Gastrocnemius medialis (tissue), 4 donors: Measurements from ENCODE around the gene MS4A15.

Experiments
- CTCF ChIP-seq, 5 experiments: fragments of 450-650 bp in 3 of 5; fragments of 200-600 bp in 2 of 5; sonication (generic) in 2 of 5; IDR thresholded peaks in 4 of 5; conservative IDR thresholded peaks in 1 of 5; 1 replicate in 4 of 5; 2 replicates in 1 of 5; pipeline ENCODE4 v1.5.1; 2016 to 2019; ENCODE audit warnings: antibody characterized with exemption in 5 of 5, mild to moderate bottlenecking in 3 of 5, moderate library complexity in 3 of 5
- POLR2A ChIP-seq, 2 donors: fragments of 450-650 bp; IDR thresholded peaks; one replicate each; pipeline ENCODE4 v1.6.1; 2017; ENCODE audit warnings: antibody characterized with exemption in 2 of 2, mild to moderate bottlenecking in 2 of 2, moderate library complexity in 2 of 2

- no peak for TF ChIP-seq POLR2A (IDR thresholded peaks at IDR 0.05)
- TF ChIP-seq CTCF (IDR thresholded peaks at IDR 0.05 in 4 of 5, conservative IDR thresholded peaks at IDR 0.05 in 1 of 5): no peak
Observed at GRCh38 chr11:60785136-60785535, 28.5 kb downstream of the MS4A15 start, which contains the start of gene MS4A10.
